Measurements from ENCODE around the gene FOXB1. TPM values are rescaled to one million over a fixed set of nuclear protein-coding genes. Genes with fewer than 3 reads are reported as not detected.
A peak's percentile ranks its signal among the peaks of the same experiment; 100 is the strongest.

Gene FOXB1
- under 1 TPM; 0.74 to 0.78 TPM for total RNA-seq

DNA sequence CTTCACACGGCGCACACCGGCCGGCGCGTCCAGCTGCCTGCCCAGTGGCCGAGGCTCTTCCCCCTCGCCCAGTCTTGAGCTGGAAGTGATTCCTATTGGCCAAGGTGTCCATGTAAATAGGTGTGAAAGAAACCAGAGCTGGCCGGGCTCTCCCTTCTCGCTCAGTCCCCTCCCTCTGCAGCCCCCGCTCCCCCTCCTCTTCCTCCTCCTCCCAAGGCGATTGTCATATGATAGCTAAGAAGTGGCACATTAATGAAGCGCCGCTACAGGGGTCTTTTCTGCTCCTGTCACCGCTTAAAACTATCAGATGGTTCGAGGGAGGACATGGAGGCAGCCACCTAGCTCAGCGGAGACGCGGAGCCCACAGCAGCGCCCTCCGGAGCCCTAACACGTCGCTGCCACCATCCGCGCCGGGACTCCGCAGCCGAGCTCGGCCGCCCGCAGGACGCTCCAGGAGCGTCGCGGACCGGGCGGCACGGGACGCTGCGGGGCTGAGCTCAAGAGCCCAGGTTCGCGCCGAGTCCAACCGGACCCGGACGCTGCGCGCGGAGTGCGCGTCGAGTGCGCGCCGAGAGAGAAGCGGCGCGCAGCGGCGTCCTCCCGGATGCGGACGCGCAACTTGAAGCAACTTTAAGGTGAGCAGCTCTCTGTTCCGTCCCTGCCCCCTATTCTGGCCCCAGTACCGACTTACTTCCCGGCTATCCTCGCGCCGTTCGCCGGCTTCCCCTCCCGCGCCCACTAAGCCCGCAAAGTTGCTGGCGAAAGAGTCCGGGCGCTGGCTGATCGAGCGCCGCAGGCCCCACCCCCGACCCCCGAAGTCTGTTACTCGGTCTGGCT, at the start of gene FOXB1:
Gene FOXB1 (plus strand): TSS at position 303 of the 837 bp plus-strand sequence. CDS start 653 bp downstream, outside the sequence.
- DNase-seq: peak; percentile 74
- Mint-ChIP-seq H3K4me1 (peaks cover 42% of the 10 kb centered on the region), H3K27me3 (peaks cover 84% of the 10 kb centered on the region), H3K4me3 (peak within 1 kb of the TSS; percentile 87), H3K36me3 (peaks cover 8% of the 10 kb centered on the region), H3K27ac (peak within 1 kb of the TSS; percentile 84), H3K9me3 (peaks cover 5% of the 10 kb centered on the region)
- POLR2A ChIA-PET: interaction anchor here (0.6 to 2.3 kb wide), 11 partner anchors 8 to 316 kb away, joined by 3 to 15 read pairs (median 5); no protein-coding TSS in a partner anchor
- ATAC-seq (ENCODE audit: low read depth): peak; percentile 38

DNA sequence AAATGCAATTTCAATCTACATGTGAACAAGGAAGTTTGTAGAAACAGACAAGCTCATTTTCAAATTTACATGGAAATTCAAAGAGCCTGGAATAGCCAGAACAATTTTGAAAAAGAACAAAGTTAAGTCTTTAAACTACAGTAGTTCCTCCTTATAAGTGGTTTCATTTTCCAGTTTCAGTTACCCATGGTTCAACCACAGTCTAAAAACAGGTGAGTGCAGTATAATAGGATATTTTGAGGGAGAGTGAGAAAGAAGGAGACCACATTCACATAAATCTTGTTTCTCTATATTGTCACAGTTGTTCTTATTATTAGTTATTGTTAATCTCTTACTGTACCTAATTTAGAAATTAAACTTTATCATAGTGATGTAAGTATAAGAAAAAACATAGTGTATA, 45.8 kb upstream of the FOXB1 start:
- POLR2A ChIA-PET: interaction anchor here (0.7 kb wide), 1 partner anchor 19 kb away, joined by 3 read pairs; no protein-coding TSS in a partner anchor
- ATAC-seq (ENCODE audit: low read depth) (no peak), DNase-seq (no peak)
- Mint-ChIP-seq H3K4me3 (no peak overlapping the region), H3K4me1 (peaks cover 5% of the 10 kb centered on the region), H3K27ac (no peak overlapping the region), H3K36me3 (peaks cover 38% of the 10 kb centered on the region), H3K9me3 (peaks cover 29% of the 10 kb centered on the region), H3K27me3 (no peaks in the 10 kb centered on the region)

GRCh38 chr15:59960318-59960717, 43.8 kb upstream of the FOXB1 start:
- DNase-seq (no peak), ATAC-seq (ENCODE audit: low read depth) (no peak)
- Mint-ChIP-seq H3K9me3 (peaks cover 35% of the 10 kb centered on the region), H3K36me3 (peaks cover 46% of the 10 kb centered on the region), H3K4me1 (peaks cover 5% of the 10 kb centered on the region), H3K27me3 (no peaks in the 10 kb centered on the region), H3K4me3 (no peak overlapping the region), H3K27ac (no peak overlapping the region)
- POLR2A ChIA-PET: no interaction called here

GRCh38 chr15:59963322-59963721, 40.8 kb upstream of the FOXB1 start:
- H3K9me3 Mint-ChIP-seq: peaks cover 28% of the 10 kb centered on the region
- no peaks in the 10 kb centered on the region for H3K27me3 Mint-ChIP-seq
- peaks cover 5% of the 10 kb centered on the region for H3K4me1 Mint-ChIP-seq
- no peak for DNase-seq
- peaks cover 32% of the 10 kb centered on the region for H3K36me3 Mint-ChIP-seq
- H3K4me3 Mint-ChIP-seq: no peak overlapping the region
- POLR2A ChIA-PET: interaction anchor here (0.5 kb wide), 1 partner anchor 1053 kb away, joined by 5 read pairs; no protein-coding TSS in a partner anchor
- H3K27ac Mint-ChIP-seq: no peak overlapping the region
- ATAC-seq (ENCODE audit: low read depth): no peak

DNA sequence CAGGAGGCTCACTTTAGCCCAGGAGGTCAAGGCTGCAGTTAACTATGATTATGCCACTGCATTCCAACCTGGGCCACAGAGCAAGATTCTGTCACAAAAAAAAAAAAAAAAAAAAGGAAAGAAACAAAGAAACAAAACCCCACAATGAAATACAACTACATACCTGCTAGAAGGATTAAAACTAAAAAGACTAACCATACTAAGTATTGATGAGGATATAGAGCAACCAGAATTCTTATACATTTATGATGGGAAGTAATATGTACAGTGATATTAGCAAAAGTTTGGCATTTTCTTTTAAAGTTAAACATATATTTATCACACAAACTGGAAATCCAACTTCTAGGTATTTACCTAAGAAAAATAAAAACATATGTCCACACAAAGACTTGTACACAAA, 40.2 kb upstream of the FOXB1 start:
- Mint-ChIP-seq H3K4me3 (no peak overlapping the region), H3K27me3 (no peaks in the 10 kb centered on the region), H3K36me3 (peaks cover 32% of the 10 kb centered on the region), H3K9me3 (peaks cover 29% of the 10 kb centered on the region), H3K4me1 (peaks cover 4% of the 10 kb centered on the region), H3K27ac (no peak overlapping the region)
- POLR2A ChIA-PET: interaction anchor here (0.5 to 0.6 kb wide), 2 partner anchors 186 to 1054 kb away, joined by 3 to 5 read pairs; no protein-coding TSS in a partner anchor
- DNase-seq: no peak
- ATAC-seq (ENCODE audit: low read depth): no peak

DNA sequence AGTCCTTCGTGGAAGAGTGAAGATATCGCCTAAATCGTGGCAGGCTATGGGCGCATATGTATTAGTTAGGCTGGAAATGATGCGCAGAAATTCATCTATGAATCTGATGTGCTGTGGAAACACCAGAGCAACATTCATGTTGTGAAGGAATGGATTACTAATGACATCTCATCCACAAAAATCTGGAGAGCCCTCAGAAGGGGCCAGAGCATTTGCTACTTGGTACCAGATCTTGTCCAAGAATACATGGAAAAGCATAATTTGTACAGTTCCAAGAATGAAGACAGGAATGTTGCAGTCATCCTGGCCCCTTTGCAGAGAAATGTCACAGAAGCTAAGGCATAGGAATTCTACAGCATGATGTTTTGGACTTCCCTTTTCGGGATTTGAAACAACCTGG, 38.4 kb upstream of the FOXB1 start:
- peaks cover 26% of the 10 kb centered on the region for H3K36me3 Mint-ChIP-seq
- POLR2A ChIA-PET: no interaction called here

DNA sequence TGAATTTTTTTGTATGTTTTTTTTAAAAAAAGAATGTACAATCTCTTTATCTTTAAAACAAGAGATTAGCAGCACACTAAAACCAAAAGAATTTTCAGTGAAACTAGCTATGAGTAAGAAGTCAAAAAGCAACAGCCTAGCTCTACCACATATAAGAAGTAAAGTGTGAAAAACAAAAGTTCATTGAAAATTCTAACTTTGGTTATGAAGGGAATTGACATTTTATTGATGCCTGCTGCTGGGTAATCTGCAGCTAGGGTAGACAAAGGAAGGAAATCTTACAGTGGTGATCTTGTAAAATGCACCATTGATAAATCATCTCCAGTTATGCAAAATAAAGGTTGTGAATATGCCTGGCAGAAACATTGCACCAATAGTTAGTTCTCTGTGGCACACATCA, 37.8 kb upstream of the FOXB1 start:
- Mint-ChIP-seq H3K27ac (no peak overlapping the region), H3K4me3 (no peak overlapping the region), H3K4me1 (peaks cover 4% of the 10 kb centered on the region), H3K9me3 (peaks cover 21% of the 10 kb centered on the region), H3K27me3 (no peaks in the 10 kb centered on the region), H3K36me3 (peaks cover 23% of the 10 kb centered on the region)
- POLR2A ChIA-PET: no interaction called here
- no peak for ATAC-seq (ENCODE audit: low read depth)
- DNase-seq: no peak

More for the DNA sequence above, 38.4 kb upstream of the FOXB1 start:
- Mint-ChIP-seq H3K4me1 (peaks cover 4% of the 10 kb centered on the region), H3K27me3 (no peaks in the 10 kb centered on the region), H3K9me3 (peaks cover 23% of the 10 kb centered on the region), H3K4me3 (no peak overlapping the region), H3K27ac (no peak overlapping the region)
- no peak for ATAC-seq (ENCODE audit: low read depth)
- no peak for DNase-seq

DNA sequence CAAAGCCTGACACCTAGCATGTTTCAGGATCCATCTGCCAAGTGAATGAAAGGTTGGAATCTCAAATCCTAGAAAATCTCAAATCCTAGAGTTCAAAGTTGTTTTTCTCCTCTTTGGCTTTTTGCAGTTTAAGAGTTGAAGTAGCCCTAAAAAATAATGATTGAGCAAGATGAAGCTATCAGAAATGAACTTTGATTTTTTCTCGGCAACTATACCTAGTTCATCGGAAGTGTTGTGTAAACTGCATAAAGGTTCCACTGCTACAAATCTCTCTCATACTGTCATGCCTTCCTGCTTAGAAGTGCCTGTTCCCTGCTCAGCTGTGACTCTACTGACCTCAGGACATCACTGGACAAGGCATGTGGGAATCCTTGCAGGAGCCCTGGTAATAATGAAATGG, 35.8 kb upstream of the FOXB1 start:
- Mint-ChIP-seq H3K4me3 (no peak overlapping the region), H3K27ac (no peak overlapping the region), H3K27me3 (no peaks in the 10 kb centered on the region), H3K4me1 (peaks cover 4% of the 10 kb centered on the region), H3K36me3 (peaks cover 17% of the 10 kb centered on the region), H3K9me3 (peaks cover 14% of the 10 kb centered on the region)
- no peak for DNase-seq
- ATAC-seq (ENCODE audit: low read depth): no peak
- POLR2A ChIA-PET: no interaction called here

GRCh38 chr15:59972241-59972640, 31.9 kb upstream of the FOXB1 start:
- H3K27me3 Mint-ChIP-seq: no peaks in the 10 kb centered on the region
- H3K36me3 Mint-ChIP-seq: peaks cover 25% of the 10 kb centered on the region
- H3K4me1 Mint-ChIP-seq: peaks cover 25% of the 10 kb centered on the region
- DNase-seq (no peak), ATAC-seq (ENCODE audit: low read depth) (no peak)
- H3K4me3 Mint-ChIP-seq: no peak overlapping the region
- H3K9me3 Mint-ChIP-seq: peaks cover 9% of the 10 kb centered on the region
- H3K27ac Mint-ChIP-seq: no peak overlapping the region
- POLR2A ChIA-PET: no interaction called here

- peaks cover 3% of the 10 kb centered on the region for H3K27me3 Mint-ChIP-seq
- peaks cover 31% of the 10 kb centered on the region for H3K36me3 Mint-ChIP-seq
- peak; percentile 96 for ATAC-seq (ENCODE audit: low read depth)
- H3K4me3 Mint-ChIP-seq: peak overlapping the region; percentile 76
- H3K27ac Mint-ChIP-seq: peak overlapping the region; percentile 94
- DNase-seq: peak; percentile 66
- peaks cover 29% of the 10 kb centered on the region for H3K4me1 Mint-ChIP-seq
- peaks cover 5% of the 10 kb centered on the region for H3K9me3 Mint-ChIP-seq
- POLR2A ChIA-PET: interaction anchor here (0.6 to 1.6 kb wide), 5 partner anchors 17 to 58 kb away, joined by 3 to 12 read pairs (median 3); partner anchors contain the start of gene FOXB1
These were observed 27.4 kb upstream of the FOXB1 start for GRCh38 chr15:59976480-59977271.

DNA sequence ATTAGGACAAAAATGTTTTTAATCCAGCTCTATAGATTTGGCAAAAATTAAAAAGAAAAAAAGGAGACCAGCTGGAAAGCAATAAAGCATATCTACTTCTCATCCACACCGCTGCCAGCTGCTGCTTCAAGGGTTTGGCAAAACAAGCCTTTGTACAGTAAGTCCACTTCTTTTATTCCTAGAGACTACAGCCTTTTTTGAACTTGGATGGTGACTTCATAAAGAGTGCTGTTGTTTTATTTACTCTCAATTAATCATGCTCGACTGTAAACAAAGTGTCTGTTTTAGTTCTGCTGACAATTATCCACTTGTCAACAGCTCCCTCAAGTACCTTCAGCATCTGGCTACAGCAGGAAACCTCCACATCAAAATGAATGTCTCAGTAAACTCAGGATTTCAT, 12.3 kb upstream of the FOXB1 start:
- Mint-ChIP-seq H3K27ac (no peak overlapping the region), H3K4me3 (no peak overlapping the region), H3K36me3 (peaks cover 3% of the 10 kb centered on the region), H3K9me3 (no peaks in the 10 kb centered on the region), H3K4me1 (peaks cover 36% of the 10 kb centered on the region), H3K27me3 (peaks cover 77% of the 10 kb centered on the region)
- POLR2A ChIA-PET: no interaction called here
- DNase-seq (no peak), ATAC-seq (ENCODE audit: low read depth) (no peak)

DNA sequence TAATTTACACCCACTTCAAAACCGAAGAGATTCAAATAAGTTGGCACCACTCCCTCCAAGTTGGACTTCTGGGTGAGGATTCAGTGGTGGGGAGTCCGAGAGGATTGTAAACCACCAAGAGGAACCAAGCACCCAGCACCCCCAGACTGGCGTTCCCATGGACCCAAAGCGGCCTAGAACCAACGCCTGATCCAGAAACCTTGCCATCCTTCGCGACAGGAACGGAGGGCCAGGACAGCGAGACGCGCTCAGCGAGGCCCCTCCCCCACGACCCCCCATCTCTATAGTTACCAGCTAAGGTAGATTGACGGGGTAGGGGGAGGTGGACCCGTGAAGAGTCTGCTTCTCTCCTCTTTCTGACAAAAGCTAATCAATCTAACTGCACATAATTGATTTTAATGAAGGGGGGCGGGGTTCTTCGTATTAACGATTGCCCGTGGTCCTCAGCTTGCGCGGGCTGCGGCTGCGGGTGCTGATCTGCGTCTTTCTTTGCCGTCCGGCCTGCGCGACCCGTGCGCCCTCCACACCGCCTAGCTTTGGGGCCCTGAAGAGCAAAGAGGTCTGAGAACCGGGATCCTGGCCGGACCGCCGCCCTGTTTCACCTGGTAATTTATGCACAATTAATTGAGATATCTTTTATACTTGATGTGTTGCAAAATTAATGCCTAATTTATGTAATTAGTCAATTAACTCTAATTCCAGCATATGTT, 10.9 kb upstream of the FOXB1 start:
- no peak for ATAC-seq (ENCODE audit: low read depth)
- H3K4me1 Mint-ChIP-seq: peaks cover 45% of the 10 kb centered on the region
- POLR2A ChIA-PET: interaction anchor here (1.1 to 3.4 kb wide), 2 partner anchors 11 to 17 kb away, joined by 3 to 15 read pairs; partner anchors contain the start of gene FOXB1
- H3K9me3 Mint-ChIP-seq: no peaks in the 10 kb centered on the region
- no peaks in the 10 kb centered on the region for H3K36me3 Mint-ChIP-seq
- DNase-seq: no peak
- no peak overlapping the region for H3K27ac Mint-ChIP-seq
- no peak overlapping the region for H3K4me3 Mint-ChIP-seq
- H3K27me3 Mint-ChIP-seq: peaks cover 85% of the 10 kb centered on the region

- H3K36me3 Mint-ChIP-seq: no peaks in the 10 kb centered on the region
- H3K27ac Mint-ChIP-seq: peak overlapping the region; percentile 15
- no peak for ATAC-seq (ENCODE audit: low read depth)
- H3K27me3 Mint-ChIP-seq: peaks cover 90% of the 10 kb centered on the region
- peaks cover 49% of the 10 kb centered on the region for H3K4me1 Mint-ChIP-seq
- POLR2A ChIA-PET: interaction anchor here (1.1 to 3.4 kb wide), 3 partner anchors 10 to 17 kb away, joined by 3 to 15 read pairs (median 3); partner anchors contain the start of gene FOXB1
- H3K9me3 Mint-ChIP-seq: no peaks in the 10 kb centered on the region
- DNase-seq: peak; percentile 34
- peak overlapping the region; percentile 93 for H3K4me3 Mint-ChIP-seq
These were observed 10.1 kb upstream of the FOXB1 start for GRCh38 chr15:59993950-59994401.

Measured in activated naive CD8-positive, alpha-beta T cell treated with anti-CD3 and anti-CD28 coated beads, Interleukin-2, amount 10 ng/mL, durations not matched to agents 7 days and 5 days (primary cell).